Left ventricle myocardium superior (tissue), 1 donor: ENCODE measurements around the gene CACNA1G. TPM values are rescaled to one million over a fixed set of nuclear protein-coding genes. Genes with fewer than 3 reads are reported as not detected.

Experiments used
- ATAC-seq: fragments of 200-7000 bp; cut with Tn5 transposase; one replicate; pipeline ENCODE4 v1.9.1; 2020; ENCODE audit warnings: mild to moderate bottlenecking, moderate library complexity
- DNase-seq: peaks from one replicate; pipeline ENCODE4 v3.0.0-alpha.2; 2020
- intact Hi-C: fragments of 100-400 bp; cut with micrococcal nuclease; formaldehyde crosslinking; loops from one replicate; pipeline ENCODE4 v1.11.0; 2022
- total RNA-seq: library from RNA; stranded (reverse); fragmentation: NEBNext Ultra II Directional; extraction: Animal tissue kit (Norgen Biotek cat#: 25700); gene quantifications from one replicate; pipeline ENCODE4 v1.2.1, GENCODE V29; 2021
- donor health status: DM: no; HTN: yes; CAD: no; lungs with severe emphysema.

Gene CACNA1G
- total RNA-seq, 1 donor from 2014 or later = 0.25 TPM

GRCh38 chr17:50635732-50635981, 75.1 kb downstream of the CACNA1G start:
- DNase-seq (no peak), ATAC-seq (no peak)
- intact Hi-C loops = no loop called here

GRCh38 chr17:50635982-50636803, 75.7 kb downstream of the CACNA1G start:
- DNase-seq (no peak), ATAC-seq (no peak)
- intact Hi-C loops = no loop called here

- ATAC-seq (no peak), DNase-seq (no peak)
- intact Hi-C loops = no loop called here
Observed at GRCh38 chr17:50636804-50637195, 76.3 kb downstream of the CACNA1G start.

GRCh38 chr17:50637829-50638605, 77.5 kb downstream of the CACNA1G start:
- intact Hi-C loops = no loop called here
- DNase-seq (no peak), ATAC-seq (no peak)

- ATAC-seq = no peak
- no peak for DNase-seq
- intact Hi-C loops = no loop called here
Observed at GRCh38 chr17:50638606-50638965, 78.1 kb downstream of the CACNA1G start.

GRCh38 chr17:50638966-50639713, 78.6 kb downstream of the CACNA1G start:
- intact Hi-C loops = no loop called here
- DNase-seq (peak; percentile 88), ATAC-seq (peak; percentile 91)

GRCh38 chr17:50640686-50641351, 80.3 kb downstream of the CACNA1G start:
- intact Hi-C loops = no loop called here
- peak; percentile 44 for ATAC-seq
- peak; percentile 40 for DNase-seq

- no peak for DNase-seq
- intact Hi-C loops = no loop called here
- no peak for ATAC-seq
Observed at GRCh38 chr17:50641357-50641756, 80.8 kb downstream of the CACNA1G start.

GRCh38 chr17:50642071-50642721, 81.7 kb downstream of the CACNA1G start:
- intact Hi-C loops = no loop called here
- no peak for DNase-seq

GRCh38 chr17:50642722-50643656, 82.5 kb downstream of the CACNA1G start:
- no peak for DNase-seq
- no peak for ATAC-seq
- intact Hi-C loops = no loop called here

More at GRCh38 chr17:50642071-50642721, 81.7 kb downstream of the CACNA1G start:
- ATAC-seq = no peak

- peak; percentile 0 for DNase-seq
- ATAC-seq = no peak
- intact Hi-C loops = no loop called here
Observed at GRCh38 chr17:50645748-50646682, 85.5 kb downstream of the CACNA1G start.

- peak; percentile 0 for DNase-seq
- ATAC-seq = no peak
- intact Hi-C loops = no loop called here
Observed at GRCh38 chr17:50647187-50647586, 86.7 kb downstream of the CACNA1G start.

- ATAC-seq (no peak), DNase-seq (no peak)
- intact Hi-C loops = no loop called here
Observed at GRCh38 chr17:50649042-50649908, 88.8 kb downstream of the CACNA1G start.

- intact Hi-C loops = no loop called here
- ATAC-seq = no peak
- no peak for DNase-seq
Observed at GRCh38 chr17:50651661-50652060, 91.1 kb downstream of the CACNA1G start.

GRCh38 chr17:50653738-50654137, 93.2 kb downstream of the CACNA1G start:
- no peak for DNase-seq
- intact Hi-C loops = no loop called here
- no peak for ATAC-seq

- intact Hi-C loops = no loop called here
- DNase-seq (no peak), ATAC-seq (no peak)
Observed at GRCh38 chr17:50656509-50656908, 96.0 kb downstream of the CACNA1G start.
